Sigmoid colon (tissue), 7 donors: ENCODE results near the gene OLFML2B. TPM values are rescaled to one million over a fixed set of nuclear protein-coding genes. Genes with fewer than 3 reads are reported as not detected.
A peak's percentile ranks its signal among the peaks of the same experiment; 100 is the strongest.

ENCODE experiments used
- DNase-seq: peaks from one replicate; pipeline ENCODE4 v3.0.0-alpha.2; 2019
- H3K27ac ChIP-seq, 4 donors: fragments of 200-600 bp; sonication (generic); one replicate each; pipeline ENCODE4 v1.5.1; 2016 to 2019; ENCODE audit warnings: mild to moderate bottlenecking in 1 of 4
- H3K27me3 ChIP-seq, 3 donors: fragments of 200-600 bp; sonication (generic); one replicate each; pipeline ENCODE4 v1.5.1; 2019; ENCODE audit warnings: mild to moderate bottlenecking in 1 of 3
- H3K36me3 ChIP-seq, 4 donors: fragments of 200-600 bp; sonication (generic); one replicate each; pipeline ENCODE4 v1.5.1; 2016 to 2019
- H3K4me1 ChIP-seq, 4 donors: fragments of 200-600 bp; sonication (generic); one replicate each; pipeline ENCODE4 v1.5.1; 2017 to 2019
- H3K4me3 ChIP-seq, 4 donors: fragments of 200-600 bp; sonication (generic); one replicate each; pipeline ENCODE4 v1.5.1; 2017 to 2019; ENCODE audit warnings: mild to moderate bottlenecking in 2 of 4, moderate library complexity in 1 of 4
- H3K9me3 ChIP-seq, 4 donors: fragments of 200-600 bp in 3 of 4; sonication (generic) in 3 of 4; one replicate each; pipeline versions ENCODE4 v1.5.1 to v1.6.1; 2013 to 2019
- EP300 ChIP-seq, 4 donors: sonication (generic); formaldehyde crosslinking; IDR thresholded peaks; one replicate each; pipeline ENCODE4 v1.6.1; 2017; ENCODE audit warnings: antibody characterized with exemption in 4 of 4
- POLR2A ChIP-seq, 2 donors: fragments of 450-650 bp; IDR thresholded peaks; one replicate each; pipeline ENCODE4 v1.6.1; 2016; ENCODE audit warnings: antibody characterized with exemption in 2 of 2, mild to moderate bottlenecking in 2 of 2, moderate library complexity in 2 of 2
- POLR2AphosphoS5 ChIP-seq, 4 donors: sonication (generic); formaldehyde crosslinking; IDR thresholded peaks; one replicate each; pipeline ENCODE4 v1.6.1; 2017; ENCODE audit warnings: antibody characterized with exemption in 4 of 4
- WGBS, 2 donors: extraction: QIAGEN DNeasy Blood & Tissue Kit; methylation state at CpG; one replicate each; pipeline ENCODE4 v1.1.7; 2013; 5-methylcytosine and 5-hydroxymethylcytosine counted together
- intact Hi-C: fragments of 100-400 bp; cut with DNase I; formaldehyde crosslinking; loops from one replicate; pipeline ENCODE4 v1.15.1; 2023
- polyA plus RNA-seq, 3 donors: library from polyadenylated mRNA; stranded (reverse); fragments of 200-250 nt; gene quantifications; one replicate each; pipeline ENCODE4 v1.2.3, GENCODE V29; 2013
- total RNA-seq, 4 donors: library from RNA; depleted of rRNA; stranded (reverse); fragments of >200 nt; gene quantifications; one replicate each; pipeline ENCODE4 v1.1.0, GENCODE V29; 2016
- TF ChIP-seq, protein P1 (sequence below), 4 experiments: fragments of 450-650 bp in 3 of 4; fragments of 200-600 bp in 1 of 4; IDR thresholded peaks; one replicate each; pipeline ENCODE4 v1.5.1; 2016 to 2019; ENCODE audit warnings: antibody characterized with exemption in 4 of 4, mild to moderate bottlenecking in 3 of 4, moderate library complexity in 2 of 4
- donor health status: healthy with polysubstance abuse.
- donor health status: Bipolar disorder and iron deficiency.
- donor health status: healthy.

Gene OLFML2B
- total RNA-seq (10 to 100 TPM; 14.3 to 27.4 (median 20.2) TPM), polyA plus RNA-seq (1 to 10 TPM; 1.2 to 5.3 (median 3.5) TPM)

DNA sequence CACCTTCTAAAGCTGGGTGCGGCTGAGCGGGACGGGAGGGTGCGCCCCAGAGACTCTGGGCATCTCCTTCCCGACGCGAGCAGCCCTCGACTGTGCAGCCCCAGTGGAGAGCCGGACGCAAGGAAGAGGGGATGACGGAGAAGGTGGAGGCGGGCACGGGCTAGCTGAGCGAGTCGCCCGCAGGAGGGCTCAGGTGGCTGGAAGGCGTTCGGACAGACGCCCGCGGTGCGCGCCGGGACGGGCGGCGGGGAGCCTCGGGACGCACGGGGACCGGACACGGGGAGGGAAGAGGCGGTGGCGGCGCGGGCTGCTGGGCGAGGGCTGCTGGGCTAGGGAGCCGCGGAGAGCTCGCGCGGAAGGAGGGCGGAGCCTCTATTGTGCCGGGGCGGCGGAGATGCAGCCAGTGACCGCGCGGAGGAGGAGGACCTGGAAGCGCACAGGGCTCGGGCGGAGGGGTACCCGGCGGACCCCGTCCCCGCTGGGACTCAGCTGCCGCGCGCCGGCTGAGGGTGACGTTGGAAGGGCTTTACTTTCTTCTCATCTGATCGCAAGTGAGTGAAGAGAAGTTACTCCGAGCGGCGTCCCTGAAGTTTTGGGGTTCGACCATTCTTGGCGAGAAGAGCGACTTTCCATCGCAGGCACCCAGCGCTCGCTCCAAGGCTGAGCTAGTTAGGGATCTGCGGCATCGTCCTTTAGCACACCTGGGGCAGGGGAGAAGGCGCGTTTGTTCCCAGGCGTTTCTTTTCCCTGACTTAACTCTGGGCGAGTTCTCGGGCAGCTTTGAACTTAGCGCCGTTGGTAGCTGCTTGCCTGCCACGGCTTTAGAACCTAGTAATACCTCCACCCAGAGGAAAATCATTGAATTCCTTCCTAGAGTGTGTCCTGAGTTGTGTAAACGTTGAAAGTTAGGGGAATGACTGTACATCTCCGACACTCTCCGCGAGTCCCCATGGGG lies at the start of gene OLFML2B:
TSS of gene OLFML2B (minus strand) at position 323 of the 955 bp plus-strand sequence. CDS start 439 bp downstream, outside the sequence.
- Histone ChIP-seq H3K27ac (peak within 1 kb of the TSS; percentile 33 to 84 (median 83)), H3K27me3 (no peaks in the 10 kb centered on the region), H3K36me3 (peaks cover 0 to 10% (median 0%) of the 10 kb centered on the region in 4 donors), H3K9me3 (no peaks in the 10 kb centered on the region), H3K4me1 (peaks cover 0 to 52% (median 42%) of the 10 kb centered on the region in 4 donors), H3K4me3 (peak within 1 kb of the TSS; percentile 58 to 72 (median 67))
- peak; percentile 89 for DNase-seq
- TF ChIP-seq POLR2A (IDR thresholded peaks at IDR 0.05), result peak; percentile 5 to 34
- TF ChIP-seq, protein P1, sequence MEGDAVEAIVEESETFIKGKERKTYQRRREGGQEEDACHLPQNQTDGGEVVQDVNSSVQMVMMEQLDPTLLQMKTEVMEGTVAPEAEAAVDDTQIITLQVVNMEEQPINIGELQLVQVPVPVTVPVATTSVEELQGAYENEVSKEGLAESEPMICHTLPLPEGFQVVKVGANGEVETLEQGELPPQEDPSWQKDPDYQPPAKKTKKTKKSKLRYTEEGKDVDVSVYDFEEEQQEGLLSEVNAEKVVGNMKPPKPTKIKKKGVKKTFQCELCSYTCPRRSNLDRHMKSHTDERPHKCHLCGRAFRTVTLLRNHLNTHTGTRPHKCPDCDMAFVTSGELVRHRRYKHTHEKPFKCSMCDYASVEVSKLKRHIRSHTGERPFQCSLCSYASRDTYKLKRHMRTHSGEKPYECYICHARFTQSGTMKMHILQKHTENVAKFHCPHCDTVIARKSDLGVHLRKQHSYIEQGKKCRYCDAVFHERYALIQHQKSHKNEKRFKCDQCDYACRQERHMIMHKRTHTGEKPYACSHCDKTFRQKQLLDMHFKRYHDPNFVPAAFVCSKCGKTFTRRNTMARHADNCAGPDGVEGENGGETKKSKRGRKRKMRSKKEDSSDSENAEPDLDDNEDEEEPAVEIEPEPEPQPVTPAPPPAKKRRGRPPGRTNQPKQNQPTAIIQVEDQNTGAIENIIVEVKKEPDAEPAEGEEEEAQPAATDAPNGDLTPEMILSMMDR (IDR thresholded peaks at IDR 0.05), result peak in 3 of 4 experiments; percentile 16 to 32 (median 23)
- TF ChIP-seq POLR2AphosphoS5 (IDR thresholded peaks at IDR 0.05), result peak; percentile 17 to 70 (median 50)
- TF ChIP-seq EP300 (IDR thresholded peaks at IDR 0.05), result no peak
- WGBS, 2 donors, result 1% methylated on average over 85 of the region's 85 CpGs
- intact Hi-C loops, result loop anchor here (2.0 to 5.0 kb wide), 2 partner anchors 35 to 232 kb away; no protein-coding TSS in a partner anchor

DNA sequence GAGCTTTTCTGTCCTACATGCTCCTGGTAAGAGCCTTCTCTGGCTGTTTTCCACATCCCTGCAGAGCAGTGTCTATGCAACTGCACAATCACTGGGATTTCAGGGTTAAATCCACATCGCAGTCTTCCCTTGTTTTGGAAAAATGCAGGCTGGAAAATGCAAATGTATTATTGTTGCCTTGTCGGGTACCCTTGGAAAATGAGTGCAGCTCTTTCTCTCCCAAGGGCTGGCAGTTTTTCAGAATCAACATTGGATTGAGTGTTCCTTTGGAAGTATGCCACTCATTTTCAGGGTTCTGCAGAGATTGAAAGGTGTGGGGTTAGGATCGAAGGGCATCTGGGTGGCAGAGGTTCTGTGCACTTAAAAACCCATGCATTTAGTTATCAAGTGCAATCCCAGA lies 49.1 kb upstream of the OLFML2B start:
- Histone ChIP-seq H3K4me3 (no peak overlapping the region), H3K9me3 (no peaks in the 10 kb centered on the region), H3K27me3 (no peaks in the 10 kb centered on the region), H3K4me1 (peaks cover 0 to 36% (median 24%) of the 10 kb centered on the region in 4 donors), H3K36me3 (no peaks in the 10 kb centered on the region), H3K27ac (no peak overlapping the region)
- intact Hi-C loops, result loop anchor here (5.0 kb wide), 1 partner anchor 145 kb away; no protein-coding TSS in a partner anchor
- whole genome bisulfite sequencing, 2 donors, result 21 to 61% methylated on average over 3 of the region's 3 CpGs
- DNase-seq, result no peak
- TF ChIP-seq POLR2AphosphoS5 (IDR thresholded peaks at IDR 0.05) (no peak), POLR2A (IDR thresholded peaks at IDR 0.05) (no peak), EP300 (IDR thresholded peaks at IDR 0.05) (no peak)
- TF ChIP-seq, protein P1 (IDR thresholded peaks at IDR 0.05), result no peak

DNA sequence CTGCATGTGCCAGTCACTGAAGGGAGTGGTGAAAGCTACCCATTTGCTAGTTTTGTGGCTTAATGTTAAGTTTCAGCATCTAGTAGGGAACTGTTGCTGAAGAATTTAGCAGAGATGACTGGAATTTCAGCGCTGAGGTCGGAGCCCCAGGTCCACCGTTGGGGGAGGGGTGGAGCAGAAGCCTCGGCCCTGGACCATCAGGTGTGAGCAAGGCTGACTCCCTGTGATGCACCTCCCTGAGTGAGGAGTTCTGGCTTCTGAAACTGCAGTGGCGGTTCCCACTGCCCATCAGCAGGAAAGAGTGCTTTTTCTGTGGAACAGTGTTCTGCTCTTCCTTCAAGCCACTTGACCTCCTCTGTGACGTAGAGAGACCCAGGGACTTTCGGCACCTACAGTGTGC lies 47.2 kb upstream of the OLFML2B start:
- no peak for TF ChIP-seq POLR2AphosphoS5 (IDR thresholded peaks at IDR 0.05)
- no peak for TF ChIP-seq EP300 (IDR thresholded peaks at IDR 0.05)
- TF ChIP-seq, protein P1 (IDR thresholded peaks at IDR 0.05), result no peak
- no peak for TF ChIP-seq POLR2A (IDR thresholded peaks at IDR 0.05)
- Histone ChIP-seq H3K36me3 (no peaks in the 10 kb centered on the region), H3K4me3 (peak overlapping the region; percentile 40 to 93 (median 82)), H3K27ac (peak overlapping the region in 2 of 4 donors; percentile 17 to 73), H3K4me1 (peaks cover 0 to 36% (median 22%) of the 10 kb centered on the region in 4 donors), H3K27me3 (no peaks in the 10 kb centered on the region), H3K9me3 (no peaks in the 10 kb centered on the region)
- intact Hi-C loops, result loop anchor here (5.0 kb wide), 1 partner anchor 146 kb away; no protein-coding TSS in a partner anchor
- WGBS, 2 donors, result 27 to 35% methylated on average over 7 of the region's 7 CpGs
- DNase-seq, result no peak

DNA sequence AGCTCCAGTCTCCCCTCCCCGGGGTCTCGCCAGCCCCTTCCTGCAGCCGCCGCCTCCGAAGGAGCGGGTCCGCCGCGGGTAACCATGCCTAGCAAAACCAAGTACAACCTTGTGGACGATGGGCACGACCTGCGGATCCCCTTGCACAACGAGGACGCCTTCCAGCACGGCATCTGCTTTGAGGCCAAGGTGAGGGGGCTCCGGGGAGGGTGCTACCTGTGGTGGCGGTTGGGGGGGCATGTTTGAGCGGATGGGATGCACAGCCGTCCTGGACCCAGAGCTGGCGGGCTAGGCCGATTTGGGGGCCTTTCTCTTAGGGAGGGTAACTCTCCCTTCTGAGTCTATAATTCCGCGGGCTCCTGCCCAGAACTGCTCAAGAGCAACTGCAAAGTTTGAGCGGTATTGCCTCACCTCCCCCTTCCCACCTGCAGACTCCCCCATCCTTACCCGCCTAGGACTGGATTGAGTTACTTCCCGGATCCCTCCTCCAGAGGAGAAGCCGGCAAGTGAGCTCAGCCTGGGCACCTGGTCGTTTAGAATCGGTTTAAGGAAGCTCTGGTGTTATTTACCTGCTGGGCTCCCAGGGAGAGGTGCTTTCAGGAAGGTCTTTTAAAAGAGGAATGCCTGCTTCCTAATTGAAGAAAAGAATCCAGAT lies 46.6 kb upstream of the OLFML2B start:
- Histone ChIP-seq H3K4me3 (peak overlapping the region; percentile 40 to 93 (median 82)), H3K27me3 (peaks cover 0 to 3% (median 0%) of the 10 kb centered on the region in 3 donors), H3K36me3 (no peaks in the 10 kb centered on the region), H3K9me3 (no peaks in the 10 kb centered on the region), H3K27ac (peak overlapping the region in 3 of 4 donors; percentile 73 to 81 (median 79)), H3K4me1 (peaks cover 0 to 36% (median 22%) of the 10 kb centered on the region in 4 donors)
- intact Hi-C loops, result loop anchor here (5.0 kb wide), 1 partner anchor 147 kb away; no protein-coding TSS in a partner anchor
- TF ChIP-seq EP300 (IDR thresholded peaks at IDR 0.05), result no peak
- no peak for TF ChIP-seq POLR2A (IDR thresholded peaks at IDR 0.05)
- TF ChIP-seq, protein P1 (IDR thresholded peaks at IDR 0.05), result no peak
- no peak for TF ChIP-seq POLR2AphosphoS5 (IDR thresholded peaks at IDR 0.05)
- peak; percentile 66 for DNase-seq
- 0 to 1% methylated on average over 29 of the region's 29 CpGs for WGBS, 2 donors
